ENCODE measurements around the gene PTGIS.

- TF ChIP-seq, protein P1, sequence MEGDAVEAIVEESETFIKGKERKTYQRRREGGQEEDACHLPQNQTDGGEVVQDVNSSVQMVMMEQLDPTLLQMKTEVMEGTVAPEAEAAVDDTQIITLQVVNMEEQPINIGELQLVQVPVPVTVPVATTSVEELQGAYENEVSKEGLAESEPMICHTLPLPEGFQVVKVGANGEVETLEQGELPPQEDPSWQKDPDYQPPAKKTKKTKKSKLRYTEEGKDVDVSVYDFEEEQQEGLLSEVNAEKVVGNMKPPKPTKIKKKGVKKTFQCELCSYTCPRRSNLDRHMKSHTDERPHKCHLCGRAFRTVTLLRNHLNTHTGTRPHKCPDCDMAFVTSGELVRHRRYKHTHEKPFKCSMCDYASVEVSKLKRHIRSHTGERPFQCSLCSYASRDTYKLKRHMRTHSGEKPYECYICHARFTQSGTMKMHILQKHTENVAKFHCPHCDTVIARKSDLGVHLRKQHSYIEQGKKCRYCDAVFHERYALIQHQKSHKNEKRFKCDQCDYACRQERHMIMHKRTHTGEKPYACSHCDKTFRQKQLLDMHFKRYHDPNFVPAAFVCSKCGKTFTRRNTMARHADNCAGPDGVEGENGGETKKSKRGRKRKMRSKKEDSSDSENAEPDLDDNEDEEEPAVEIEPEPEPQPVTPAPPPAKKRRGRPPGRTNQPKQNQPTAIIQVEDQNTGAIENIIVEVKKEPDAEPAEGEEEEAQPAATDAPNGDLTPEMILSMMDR (conservative IDR thresholded peaks at IDR 0.05; ENCODE audit: low read depth, low read length), result no peak
- no peak for TF ChIP-seq RFX5 (IDR thresholded peaks at IDR 0.05; ENCODE audit: low read depth, low read length)
Measured at GRCh38 chr20:49511788-49512525, 56.0 kb downstream of the PTGIS start.
